GM18526 (cell line): Measurements from ENCODE around the gene MID1IP1.

ENCODE experiments used
- POLR2A ChIP-seq: IDR thresholded peaks from 3 replicates; pipeline ENCODE4 v1.6.1; 2011; ENCODE audit not compliant: insufficient read length; ENCODE audit errors: extremely low read depth

Gene MID1IP1, protein sequence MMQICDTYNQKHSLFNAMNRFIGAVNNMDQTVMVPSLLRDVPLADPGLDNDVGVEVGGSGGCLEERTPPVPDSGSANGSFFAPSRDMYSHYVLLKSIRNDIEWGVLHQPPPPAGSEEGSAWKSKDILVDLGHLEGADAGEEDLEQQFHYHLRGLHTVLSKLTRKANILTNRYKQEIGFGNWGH

DNA sequence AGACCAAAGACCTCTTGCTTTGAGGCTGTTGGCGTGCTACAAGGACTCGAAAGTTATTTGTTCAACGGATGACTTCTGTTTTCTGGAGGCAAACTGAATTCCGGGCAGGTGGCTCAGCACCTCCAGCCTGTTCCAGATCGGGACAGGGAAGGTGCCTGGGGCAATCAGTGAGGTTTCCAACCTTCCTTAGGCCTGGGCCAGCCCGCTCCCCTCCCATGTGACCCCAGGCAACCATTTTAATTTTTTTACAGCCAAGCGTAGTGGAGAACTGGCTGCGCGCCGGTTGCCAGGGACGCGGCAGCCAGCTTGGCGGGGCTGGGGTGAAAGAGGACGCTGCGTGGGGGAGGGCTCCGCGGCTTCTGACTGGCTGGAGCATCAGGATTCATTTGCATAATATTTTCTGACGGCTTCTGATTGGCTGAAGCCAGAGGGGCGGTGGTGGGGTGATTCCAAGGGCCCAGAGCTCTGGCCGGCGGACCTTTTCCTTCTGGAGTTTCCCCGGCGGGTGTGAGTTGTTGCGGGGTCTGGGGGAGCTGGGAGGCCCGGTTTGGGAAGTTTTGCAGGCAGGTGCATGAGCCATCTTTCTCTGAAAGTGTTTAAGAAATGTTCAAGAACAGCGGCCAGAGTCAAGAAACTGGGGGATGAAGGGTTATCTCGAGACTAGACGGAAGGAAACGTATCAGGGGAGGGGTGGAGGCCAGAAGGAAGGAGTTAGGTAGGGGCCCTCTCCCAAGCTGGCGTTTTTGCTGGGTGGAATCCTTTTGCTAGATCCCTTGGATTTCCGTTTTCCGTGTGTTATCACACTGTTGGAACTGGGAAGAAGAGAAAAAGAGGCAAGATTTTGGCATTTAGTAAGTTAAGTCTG lies at the start of gene MID1IP1:
MID1IP1 (plus strand) TSS at position 479 of the 865 bp plus-strand sequence. CDS start 3,488 bp downstream, outside the sequence.
- peak; percentile 66 for TF ChIP-seq POLR2A

DNA sequence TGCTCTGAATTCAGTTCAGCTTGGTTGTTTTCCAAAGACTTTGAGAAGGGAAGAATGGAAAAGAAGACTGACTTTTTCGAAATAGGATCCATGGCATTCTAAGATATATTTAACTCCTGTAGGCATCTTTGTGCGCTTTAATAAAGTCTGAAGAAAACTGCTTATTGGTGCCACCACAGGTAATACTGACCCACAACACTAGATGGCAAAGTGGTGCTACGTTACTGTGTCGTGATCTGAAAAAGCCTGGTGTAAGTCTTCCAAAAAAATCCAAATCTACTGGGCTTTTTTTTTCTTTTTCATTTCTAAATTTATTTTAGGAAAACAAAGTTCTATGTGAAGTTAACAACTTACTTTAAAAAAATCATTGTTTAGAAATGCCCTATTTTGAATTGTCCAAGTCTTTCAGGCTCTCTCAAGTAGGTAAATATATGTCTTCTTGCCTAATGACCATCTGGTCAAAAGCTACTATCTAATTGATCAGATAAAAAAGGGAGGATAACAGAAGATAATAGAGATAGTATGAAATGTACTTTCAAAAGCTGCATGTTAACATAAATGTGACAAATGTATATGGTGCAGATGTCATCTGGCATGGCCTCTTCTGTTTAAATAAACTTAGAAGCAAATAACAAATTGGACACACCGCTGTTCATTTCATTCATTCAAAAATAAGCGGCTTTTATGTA lies 47.0 kb upstream of the MID1IP1 start:
- TF ChIP-seq POLR2A, result no peak

DNA sequence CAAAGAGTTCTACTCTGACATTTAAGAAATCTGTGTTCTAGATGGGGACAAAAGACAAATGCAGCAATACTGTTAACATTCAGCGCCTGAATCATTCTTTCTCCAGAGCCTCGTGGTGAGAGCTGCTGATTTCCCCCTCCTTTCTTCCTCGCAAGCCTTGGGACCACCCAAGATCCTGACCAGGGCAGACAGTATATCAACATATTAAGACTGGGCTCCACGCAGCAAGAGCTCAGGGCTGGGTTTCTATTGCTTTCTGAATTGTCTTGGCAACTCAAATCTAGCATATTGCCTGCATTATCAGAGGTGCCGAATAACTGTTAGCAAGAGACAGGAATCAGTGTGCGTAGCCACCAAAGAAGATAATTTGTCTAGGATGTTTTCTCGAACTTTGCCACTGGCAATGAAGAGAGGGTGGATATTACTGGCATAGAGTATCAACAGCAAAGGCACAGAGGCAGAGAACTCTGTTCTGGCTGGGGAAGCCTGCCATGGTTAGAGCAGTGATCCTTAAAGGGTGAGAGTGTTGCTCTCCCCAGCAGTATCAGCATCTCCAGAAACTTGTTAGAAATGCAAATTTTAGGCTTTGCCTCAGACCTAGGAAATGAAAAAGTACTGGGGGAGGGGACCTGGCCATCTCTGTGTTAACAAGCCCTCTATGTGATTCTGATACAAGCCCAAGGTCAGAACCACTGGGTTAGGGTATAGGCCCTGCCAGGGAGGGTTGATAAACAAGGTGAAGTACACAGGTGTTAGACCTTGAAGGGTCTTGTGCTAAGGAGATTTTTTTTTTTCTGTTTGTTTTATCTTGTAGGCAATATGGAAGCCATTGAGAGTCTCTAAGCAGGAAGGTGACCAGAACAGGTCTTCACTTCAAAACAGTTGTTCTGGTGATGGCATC lies 46.2 kb upstream of the MID1IP1 start:
- TF ChIP-seq POLR2A, result no peak

DNA sequence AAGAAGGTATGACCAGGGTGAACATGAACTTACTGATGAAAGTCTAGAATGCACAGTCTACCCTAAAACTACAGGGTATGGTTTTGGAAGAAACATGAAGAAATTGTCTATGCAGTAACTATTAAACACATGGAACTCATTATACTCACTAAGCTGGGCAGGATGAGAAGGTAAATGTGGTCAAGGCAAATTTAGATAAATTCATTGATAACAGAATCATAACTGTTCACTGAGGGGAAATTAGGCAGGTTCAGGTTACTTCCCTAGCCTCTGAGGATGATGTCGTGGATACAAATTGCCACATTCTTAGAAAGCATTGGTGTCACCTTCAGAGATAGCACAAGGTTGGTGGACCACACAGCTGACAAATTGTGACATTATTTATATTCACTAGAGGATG lies 40.4 kb upstream of the MID1IP1 start:
- no peak for TF ChIP-seq POLR2A

DNA sequence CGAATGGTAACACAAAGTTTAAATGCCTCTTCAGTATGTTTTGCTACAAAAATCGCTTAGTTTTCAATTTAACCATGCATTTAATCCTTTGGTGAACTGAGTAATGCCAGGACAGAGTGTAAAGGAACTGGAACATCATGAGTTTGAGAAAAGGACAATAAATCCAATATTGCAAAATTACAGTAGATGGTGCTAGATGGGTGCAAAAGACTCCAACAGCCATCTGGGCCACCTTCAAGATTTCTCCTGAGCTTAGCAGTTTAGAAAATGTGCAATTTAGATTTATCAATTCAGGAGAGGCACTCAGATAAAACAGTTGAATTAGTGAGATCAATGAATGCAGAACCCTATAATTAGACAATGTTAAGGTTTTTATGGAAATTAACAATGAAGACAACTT lies 33.2 kb upstream of the MID1IP1 start:
- no peak for TF ChIP-seq POLR2A

DNA sequence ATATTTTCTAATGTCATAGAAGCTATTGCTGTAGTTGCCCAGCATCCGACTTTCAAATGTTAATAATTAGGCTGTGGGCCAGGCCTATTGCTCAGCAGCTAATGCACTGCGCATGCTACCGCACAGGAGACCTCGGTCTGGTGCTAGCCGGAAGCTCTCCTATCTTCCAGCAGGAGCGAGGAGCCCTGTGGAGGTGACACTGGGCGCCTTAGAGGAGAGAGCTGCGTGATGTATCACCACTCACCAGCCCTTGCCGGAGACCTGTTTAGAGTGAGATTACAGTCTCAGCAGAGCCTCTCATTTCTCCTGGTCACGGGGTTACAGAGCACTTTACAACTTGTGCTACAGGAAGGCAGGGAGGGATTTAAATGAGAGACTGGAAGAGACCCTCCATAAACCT lies 31.1 kb upstream of the MID1IP1 start:
- TF ChIP-seq POLR2A, result no peak

DNA sequence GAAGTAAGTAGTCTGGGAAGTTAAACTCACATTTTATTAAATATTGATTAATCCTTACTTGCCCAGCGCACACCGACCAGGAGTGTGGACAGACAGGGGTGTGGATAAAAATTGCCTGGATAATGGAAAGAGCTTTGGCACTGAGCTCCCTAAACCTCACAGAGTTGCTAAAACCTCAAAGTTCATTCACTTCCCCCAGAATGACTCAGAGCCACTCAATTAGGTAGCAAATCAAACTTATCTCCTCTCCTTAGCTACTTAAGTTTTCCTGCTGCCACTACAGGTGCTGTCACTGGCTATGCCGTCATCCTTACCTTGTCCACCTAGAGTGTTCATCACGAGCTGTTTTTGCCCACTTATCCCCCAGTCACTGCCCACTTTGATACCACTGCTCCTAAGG lies 27.0 kb upstream of the MID1IP1 start:
- TF ChIP-seq POLR2A, result no peak

DNA sequence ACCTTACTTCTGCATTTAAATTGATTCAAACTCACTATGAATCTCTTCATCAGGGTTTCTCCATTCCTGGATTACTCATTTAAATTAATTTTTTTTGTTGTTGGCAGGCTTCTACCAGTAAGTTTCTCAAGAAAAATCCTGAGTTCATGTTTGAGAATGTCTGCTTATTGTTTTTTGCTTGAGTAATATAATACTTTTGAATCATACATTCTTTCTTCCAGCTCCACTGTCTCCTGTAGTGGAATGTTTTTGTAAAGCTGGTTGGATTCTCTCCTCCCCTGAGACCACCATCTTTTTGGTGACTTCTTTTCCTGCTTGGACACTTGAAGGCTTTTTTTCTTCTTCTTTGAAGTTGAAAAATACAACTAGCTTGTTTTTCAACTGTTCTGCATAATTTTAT lies 4.3 kb upstream of the MID1IP1 start:
- TF ChIP-seq POLR2A, result no peak

DNA sequence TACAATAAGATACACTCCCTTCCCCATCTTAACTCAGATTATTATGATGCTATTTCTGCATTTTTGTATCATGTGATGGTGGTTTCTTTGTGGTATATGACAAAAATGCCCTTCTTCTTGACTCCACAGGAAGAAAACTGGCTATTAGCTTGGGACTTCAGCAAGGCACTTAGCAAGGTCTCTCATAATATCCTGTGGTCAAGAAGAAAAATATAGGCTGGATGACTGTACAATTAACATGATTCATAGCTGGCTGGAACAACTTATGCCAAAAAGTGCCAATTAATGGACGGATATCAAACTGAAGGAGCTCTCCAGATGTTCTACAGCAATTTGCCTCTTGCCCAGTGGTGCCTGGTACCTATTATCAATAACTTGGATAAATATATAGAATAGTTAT lies 2.3 kb upstream of the MID1IP1 start:
- TF ChIP-seq POLR2A, result no peak

DNA sequence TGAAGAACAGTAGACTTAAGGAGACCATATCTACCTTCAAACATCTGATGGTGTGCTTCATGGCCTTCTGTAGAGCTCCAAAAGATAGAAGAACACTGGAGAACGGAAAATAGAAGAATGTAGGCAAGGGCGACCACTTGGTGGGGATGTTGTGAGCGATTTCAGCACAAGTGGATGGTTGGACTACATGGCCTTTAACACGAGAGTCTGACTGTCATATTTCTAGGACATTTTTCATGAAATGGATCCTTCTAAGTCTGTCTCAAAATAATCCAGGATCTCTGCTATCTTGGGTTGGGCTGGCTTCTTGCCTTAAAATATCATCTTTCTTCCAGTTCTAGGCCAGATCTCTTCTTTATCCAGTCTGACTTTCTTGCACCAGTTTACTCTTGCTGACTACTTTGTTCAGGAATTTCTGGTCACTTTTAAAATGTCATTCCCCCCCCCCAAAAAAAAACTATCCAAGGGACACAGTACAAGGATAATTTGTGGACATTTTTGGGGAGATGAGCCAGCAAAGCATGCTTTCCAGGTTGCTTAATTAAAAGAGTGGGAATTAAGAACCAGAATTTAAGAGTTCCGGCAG lies 1.2 kb upstream of the MID1IP1 start:
- TF ChIP-seq POLR2A, result no peak

DNA sequence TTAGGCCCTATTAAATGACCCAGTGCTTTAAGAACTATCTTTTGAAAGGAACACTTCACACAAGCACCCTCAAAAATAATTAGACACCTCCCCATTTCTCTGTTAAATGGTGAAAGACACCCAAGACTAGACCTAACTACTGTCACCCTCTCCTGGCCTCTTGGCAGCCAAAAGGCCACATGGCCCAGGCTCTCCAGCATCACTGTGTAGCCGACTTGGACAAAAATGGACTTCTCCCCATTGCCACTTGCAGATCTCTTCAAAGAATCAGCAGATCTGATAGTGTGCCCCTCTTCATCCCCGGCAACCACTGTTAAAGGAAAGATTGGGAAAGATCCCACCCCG lies 2.0 kb downstream of the MID1IP1 start:
- no peak for TF ChIP-seq POLR2A

DNA sequence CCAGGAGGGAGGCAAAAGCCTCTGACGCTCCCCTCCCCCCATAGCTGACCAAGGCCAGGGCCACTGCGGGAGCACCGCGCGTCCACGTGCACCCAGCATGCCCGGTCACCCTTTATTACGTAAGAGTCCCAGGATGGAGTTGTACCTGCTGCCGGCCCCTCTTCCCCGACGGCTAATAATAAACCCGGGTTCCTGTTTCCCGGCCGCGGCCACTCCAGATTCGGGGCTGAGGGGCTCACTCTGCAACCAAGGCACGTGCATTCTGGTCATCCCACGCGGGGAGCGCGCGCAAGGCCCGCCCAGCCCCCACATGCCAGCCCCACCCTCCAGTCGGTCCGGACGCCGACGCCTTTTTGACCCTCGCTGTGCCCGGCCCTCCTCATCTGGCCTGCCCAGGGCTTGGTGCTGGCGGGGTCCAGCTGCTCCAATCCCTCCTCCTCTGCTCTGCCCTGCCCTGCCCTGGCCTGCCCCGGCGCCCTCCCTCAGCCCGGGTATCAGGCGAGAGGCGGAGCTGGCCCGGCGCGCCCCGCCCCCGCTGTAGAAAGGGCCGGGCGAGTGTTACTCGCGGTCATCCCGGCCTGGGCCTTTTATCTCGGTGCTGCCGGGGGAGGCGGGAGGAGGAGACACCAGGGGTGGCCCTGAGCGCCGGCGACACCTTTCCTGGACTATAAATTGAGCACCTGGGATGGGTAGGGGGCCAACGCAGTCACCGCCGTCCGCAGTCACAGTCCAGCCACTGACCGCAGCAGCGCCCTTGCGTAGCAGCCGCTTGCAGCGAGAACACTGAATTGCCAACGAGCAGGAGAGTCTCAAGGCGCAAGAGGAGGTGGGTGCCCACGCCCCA lies 2.6 kb downstream of the MID1IP1 start:
- peak; percentile 66 for TF ChIP-seq POLR2A

DNA sequence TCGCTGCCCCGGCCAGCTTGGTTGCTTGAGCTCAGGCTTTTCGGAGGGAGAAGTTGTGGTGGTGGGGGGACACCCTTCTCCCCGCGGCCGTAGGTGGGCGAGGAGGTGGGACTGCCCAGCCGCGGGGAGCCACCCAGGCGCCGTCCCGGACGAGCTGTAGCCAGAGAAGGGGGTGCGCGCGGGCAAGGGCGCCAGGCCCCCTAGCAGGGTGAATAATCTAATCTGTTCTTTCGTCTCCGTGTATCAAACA lies 3.1 kb downstream of the MID1IP1 start:
- TF ChIP-seq POLR2A, result no peak
